Pancreas (tissue), 10 donors: ENCODE results near the gene CTU1. TPM values are rescaled to one million over a fixed set of nuclear protein-coding genes. Genes with fewer than 3 reads are reported as not detected.

Source experiments
- ATAC-seq, 4 donors: fragments of 200-7000 bp; cut with Tn5 transposase; one replicate each; pipeline versions ENCODE4 v1.8.0 to v1.9.1; 2020; ENCODE audit warnings: mild to moderate bottlenecking in 4 of 4, moderate library complexity in 4 of 4
- DNase-seq, 6 donors: peaks; one replicate each; pipeline ENCODE4 v3.0.0-alpha.2; 2020
- FAIRE-seq: peaks from 2 replicates; lab custom pipeline; 2012; peaks lifted over from hg19 to GRCh38; lab: Jason Lieb, UNC
- H3K27ac ChIP-seq, 4 donors: fragments of 200-600 bp; sonication (generic); 1 replicate in 3 of 4; 2 replicates in 1 of 4; pipeline versions ENCODE4 v1.5.0 to v1.8.0; 2020
- H3K27me3 ChIP-seq, 4 donors: fragments of 200-600 bp; one replicate each; pipeline ENCODE4 v1.8.0; 2021
- H3K36me3 ChIP-seq, 3 donors: fragments of 200-600 bp; sonication (generic) in 1 of 3; one replicate each; pipeline versions ENCODE4 v1.5.0 to v1.8.0; 2020 to 2021
- H3K4me1 ChIP-seq, 3 donors: fragments of 200-600 bp; one replicate each; pipeline ENCODE4 v1.8.0; 2021
- H3K4me3 ChIP-seq, 4 donors: fragments of 200-600 bp; sonication (generic) in 2 of 4; one replicate each; pipeline versions ENCODE4 v1.5.0 to v1.8.0; 2020 to 2021
- H3K9me3 ChIP-seq, 4 donors: fragments of 200-600 bp; one replicate each; pipeline ENCODE4 v1.8.0; 2021
- WGBS, 2 donors: extraction: QIAGEN DNeasy Blood & Tissue Kit; methylation state at CpG; one replicate each; pipeline ENCODE4 v1.1.7; 2013; 5-methylcytosine and 5-hydroxymethylcytosine counted together
- intact Hi-C, 3 donors: fragments of 100-400 bp; cut with DNase I; formaldehyde crosslinking; loops; one replicate each; pipeline versions ENCODE4 v1.11.1 to v1.14.2; 2022
- polyA plus RNA-seq, 2 donors: library from polyadenylated mRNA; stranded (reverse); fragments of 200-250 nt; gene quantifications; one replicate each; pipeline ENCODE4 v1.2.3, GENCODE V29; 2013
- total RNA-seq, 6 donors: library from RNA; stranded (reverse); fragmentation: NEBNext Ultra II Directional in 4 of 6; extraction: Animal tissue kit (Norgen Biotek cat#: 25700) in 4 of 6; gene quantifications; one replicate each; pipeline versions ENCODE4 v1.2.1 to v1.2.4, GENCODE V29; 2021 to 2023
- TF ChIP-seq, protein P1 (sequence below), 4 donors: fragments of 200-600 bp; sonication (generic) in 3 of 4; IDR thresholded peaks; one replicate each; pipeline versions ENCODE4 v1.5.0 to v1.8.0; 2021; ENCODE audit warnings: antibody characterized with exemption in 4 of 4
- donor health status: healthy with polysubstance abuse.
- donor health status: DM: no; HTN: no; CAD: no; lungs with moderate emphysema.
- donor health status: DM: no; HTN: no; CAD: no.
- donor health status: control.
- donor health status: control.
- donor health status: Bipolar disorder and iron deficiency.
- donor health status: DM: yes; HTN: yes; CAD: no.
- donor health status: DM: no; HTN: no; CAD: no.
- donor health status: DM: no; HTN: no; CAD: no.
- donor health status: DM: yes; HTN: yes; CAD: no.

The CTU1 gene
- total and polyA plus RNA-seq, 8 donors, result 1.4 to 8.2 (median 3.7) TPM

DNA sequence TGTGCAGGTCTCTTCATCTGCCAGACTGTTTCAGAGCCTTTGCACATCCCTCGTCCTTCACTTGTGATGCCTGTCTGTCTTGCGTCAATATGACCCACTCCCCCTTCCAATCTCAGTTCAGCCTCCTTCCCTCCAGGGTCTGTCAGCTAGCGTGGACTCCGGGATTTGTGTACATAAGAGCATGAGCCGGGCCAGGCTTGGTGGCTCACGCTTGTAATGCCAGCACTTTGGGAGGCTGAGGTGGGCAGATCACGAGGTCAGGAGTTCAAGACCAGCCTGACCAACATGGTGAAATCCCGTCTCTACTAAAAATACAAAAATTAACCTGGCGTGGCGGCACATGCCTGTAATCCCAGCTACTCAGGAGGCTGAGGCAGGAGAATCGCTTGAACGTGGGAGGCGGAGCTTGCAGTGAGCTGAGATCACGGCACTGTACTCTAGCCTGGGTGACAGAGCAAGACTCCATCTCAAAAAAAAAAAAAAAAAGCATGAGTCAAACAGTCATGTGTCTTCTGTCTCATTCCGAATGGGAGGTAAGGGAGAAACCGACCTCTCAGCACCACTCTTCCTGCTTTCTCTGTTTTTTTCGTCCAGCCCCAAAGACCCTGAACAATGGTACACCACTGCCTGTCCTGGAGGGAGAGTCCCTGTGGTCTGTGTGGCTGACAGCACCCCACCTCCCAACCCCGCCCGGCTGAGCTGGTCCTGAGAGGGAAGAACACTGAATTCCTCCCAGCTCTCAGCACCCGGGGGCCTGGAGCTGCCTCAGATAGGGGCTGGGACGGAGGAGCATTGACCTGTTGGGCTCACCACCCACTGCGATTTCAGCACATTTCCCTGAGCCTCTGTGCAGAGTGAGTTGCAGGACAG is 14.1 kb upstream of the CTU1 start:
- no peaks in the 10 kb centered on the region for H3K4me1 ChIP-seq
- no peaks in the 10 kb centered on the region for H3K27me3 ChIP-seq
- FAIRE-seq (no peak), ATAC-seq (peak in 2 of 4 donors; percentile 29 to 30), DNase-seq (no peak)
- H3K9me3 ChIP-seq, result no peaks in the 10 kb centered on the region
- TF ChIP-seq, protein P1, sequence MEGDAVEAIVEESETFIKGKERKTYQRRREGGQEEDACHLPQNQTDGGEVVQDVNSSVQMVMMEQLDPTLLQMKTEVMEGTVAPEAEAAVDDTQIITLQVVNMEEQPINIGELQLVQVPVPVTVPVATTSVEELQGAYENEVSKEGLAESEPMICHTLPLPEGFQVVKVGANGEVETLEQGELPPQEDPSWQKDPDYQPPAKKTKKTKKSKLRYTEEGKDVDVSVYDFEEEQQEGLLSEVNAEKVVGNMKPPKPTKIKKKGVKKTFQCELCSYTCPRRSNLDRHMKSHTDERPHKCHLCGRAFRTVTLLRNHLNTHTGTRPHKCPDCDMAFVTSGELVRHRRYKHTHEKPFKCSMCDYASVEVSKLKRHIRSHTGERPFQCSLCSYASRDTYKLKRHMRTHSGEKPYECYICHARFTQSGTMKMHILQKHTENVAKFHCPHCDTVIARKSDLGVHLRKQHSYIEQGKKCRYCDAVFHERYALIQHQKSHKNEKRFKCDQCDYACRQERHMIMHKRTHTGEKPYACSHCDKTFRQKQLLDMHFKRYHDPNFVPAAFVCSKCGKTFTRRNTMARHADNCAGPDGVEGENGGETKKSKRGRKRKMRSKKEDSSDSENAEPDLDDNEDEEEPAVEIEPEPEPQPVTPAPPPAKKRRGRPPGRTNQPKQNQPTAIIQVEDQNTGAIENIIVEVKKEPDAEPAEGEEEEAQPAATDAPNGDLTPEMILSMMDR (IDR thresholded peaks at IDR 0.05), result no peak
- no peak overlapping the region for H3K4me3 ChIP-seq
- no peaks in the 10 kb centered on the region for H3K36me3 ChIP-seq
- WGBS, 2 donors, result 52 to 64% methylated on average over 22 of the region's 22 CpGs
- intact Hi-C loops, result no loop called here
- peak overlapping the region in 2 of 4 donors; percentile 11 to 23 for H3K27ac ChIP-seq

DNA sequence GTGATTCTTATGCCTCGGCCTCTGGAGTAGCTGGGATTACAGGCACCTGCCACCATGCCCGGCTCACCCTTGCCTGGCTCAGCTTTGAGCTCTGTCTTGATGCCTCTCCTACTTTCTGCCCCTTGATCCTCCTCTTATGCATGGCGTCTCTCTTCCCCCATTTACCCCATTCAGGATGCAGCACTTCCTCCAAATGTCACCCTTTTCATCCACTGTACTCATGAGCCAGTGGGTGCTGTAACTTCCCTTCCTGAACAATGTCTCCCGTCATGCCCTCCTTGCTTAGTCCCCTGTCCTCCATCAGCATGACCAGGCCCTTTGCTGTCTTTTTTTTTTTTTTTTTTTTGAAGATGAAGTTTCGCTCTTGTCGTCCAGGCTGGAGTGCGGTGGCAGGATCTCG is 13.0 kb upstream of the CTU1 start:
- H3K27me3 ChIP-seq, result no peaks in the 10 kb centered on the region
- DNase-seq (no peak), ATAC-seq (no peak), FAIRE-seq (no peak)
- no peak overlapping the region for H3K4me3 ChIP-seq
- 79 to 88% methylated on average over 8 of the region's 8 CpGs for WGBS, 2 donors
- TF ChIP-seq, protein P1 (IDR thresholded peaks at IDR 0.05), result no peak
- H3K36me3 ChIP-seq, result no peaks in the 10 kb centered on the region
- H3K4me1 ChIP-seq, result no peaks in the 10 kb centered on the region
- no peaks in the 10 kb centered on the region for H3K9me3 ChIP-seq
- intact Hi-C loops, result no loop called here
- no peak overlapping the region for H3K27ac ChIP-seq

DNA sequence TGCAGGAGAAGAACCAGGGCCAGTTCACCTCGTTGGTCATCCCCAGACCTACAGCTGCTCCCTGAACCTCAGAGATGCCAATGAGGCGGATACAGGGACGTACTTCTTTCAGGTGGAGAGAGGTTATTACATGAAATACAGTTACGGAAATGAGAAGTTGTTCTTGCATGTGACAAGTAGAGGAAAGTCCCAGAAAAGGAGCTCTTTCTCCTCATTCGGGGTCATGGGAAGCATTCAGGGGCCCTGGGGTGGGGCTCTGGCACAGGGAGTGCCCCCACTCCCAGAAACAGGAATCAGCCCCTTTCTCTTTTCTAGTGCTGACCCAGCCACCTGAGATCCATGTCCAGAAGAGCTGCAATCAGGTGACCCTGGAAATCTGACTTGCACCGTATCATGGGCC is 12.0 kb upstream of the CTU1 start:
- ATAC-seq (no peak), DNase-seq (no peak), FAIRE-seq (no peak)
- TF ChIP-seq, protein P1 (IDR thresholded peaks at IDR 0.05), result no peak
- Histone ChIP-seq H3K36me3 (no peaks in the 10 kb centered on the region), H3K4me3 (no peak overlapping the region), H3K27ac (no peak overlapping the region), H3K4me1 (no peaks in the 10 kb centered on the region), H3K27me3 (no peaks in the 10 kb centered on the region), H3K9me3 (no peaks in the 10 kb centered on the region)
- intact Hi-C loops, result no loop called here
- 70 to 77% methylated on average over 6 of the region's 6 CpGs for WGBS, 2 donors

DNA sequence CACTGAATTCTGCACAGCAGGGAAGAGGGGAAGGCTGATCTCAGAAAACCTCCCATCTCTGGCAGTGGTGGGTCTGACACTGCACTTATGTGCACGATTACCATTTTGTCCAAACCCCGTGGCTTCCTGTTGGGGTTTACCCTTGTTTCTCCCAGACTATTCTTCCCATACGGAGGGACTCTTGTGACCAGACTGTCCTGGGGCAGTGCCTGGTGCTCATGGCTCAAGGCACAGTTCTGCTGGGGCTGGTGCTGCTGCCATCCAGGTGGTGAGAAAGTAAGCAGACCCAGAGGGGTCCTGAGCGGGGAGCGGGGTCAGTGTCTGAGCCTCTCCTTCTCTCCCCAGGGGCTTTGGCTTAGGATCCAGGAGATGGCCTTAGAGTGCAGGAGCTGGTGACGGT is 11.4 kb upstream of the CTU1 start:
- Histone ChIP-seq H3K36me3 (no peaks in the 10 kb centered on the region), H3K27ac (no peak overlapping the region), H3K4me1 (no peaks in the 10 kb centered on the region), H3K9me3 (no peaks in the 10 kb centered on the region), H3K27me3 (no peaks in the 10 kb centered on the region), H3K4me3 (no peak overlapping the region)
- TF ChIP-seq, protein P1 (IDR thresholded peaks at IDR 0.05), result no peak
- DNase-seq (no peak), FAIRE-seq (no peak), ATAC-seq (no peak)
- intact Hi-C loops, result no loop called here
- 71 to 74% methylated on average over 6 of the region's 6 CpGs for WGBS, 2 donors

DNA sequence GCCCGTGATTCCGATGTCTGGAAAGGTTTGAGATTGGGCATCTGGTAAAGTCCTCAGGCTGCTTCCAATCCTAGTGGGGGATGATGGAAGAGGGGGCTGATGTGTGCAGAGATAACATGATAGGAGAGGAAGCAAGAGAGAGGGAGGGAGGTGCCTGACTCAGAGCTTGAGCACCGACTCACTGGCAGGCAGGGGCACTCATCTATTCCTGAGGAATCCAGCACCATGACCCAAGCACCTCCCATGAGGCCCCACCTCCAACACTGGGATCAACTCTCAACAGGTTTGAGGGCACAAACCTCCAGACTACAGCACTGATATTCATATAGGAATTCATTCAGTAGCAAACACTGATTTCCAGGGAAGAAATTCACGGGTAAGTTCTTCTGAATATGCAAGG is 10.9 kb upstream of the CTU1 start:
- Histone ChIP-seq H3K9me3 (no peaks in the 10 kb centered on the region), H3K36me3 (no peaks in the 10 kb centered on the region), H3K27ac (no peak overlapping the region), H3K4me3 (no peak overlapping the region), H3K4me1 (no peaks in the 10 kb centered on the region), H3K27me3 (no peaks in the 10 kb centered on the region)
- 34 to 53% methylated on average over 4 of the region's 4 CpGs for WGBS, 2 donors
- intact Hi-C loops, result no loop called here
- no peak for DNase-seq
- TF ChIP-seq, protein P1 (IDR thresholded peaks at IDR 0.05), result no peak
- no peak for FAIRE-seq
- ATAC-seq, result no peak
